GM04503 (cell line): ENCODE results near the gene PICK1.
"Not testable (repeated sequence)": the region's sequence is repeated elsewhere in the genome, so short reads cannot be mapped to it uniquely, and the experiment has no call there.

Source experiments
- DNase-seq: peaks from one replicate; pipeline ENCODE4 v3.0.0-alpha.2; 2012; ENCODE audit warnings: low read depth

PICK1 gene

GRCh38 chr22:38075105-38075825 lies 18.1 kb downstream of the PICK1 start:
- DNase-seq = no peak

- no peak for DNase-seq
Observed at GRCh38 chr22:38075961-38076360, 18.8 kb downstream of the PICK1 start.

GRCh38 chr22:38077096-38077495 lies 19.9 kb downstream of the PICK1 start:
- DNase-seq = no peak

- DNase-seq = no peak
Observed at GRCh38 chr22:38077595-38077994, 20.4 kb downstream of the PICK1 start.

GRCh38 chr22:38078046-38078840 lies 21.0 kb downstream of the PICK1 start:
- no peak for DNase-seq

- DNase-seq = not testable (repeated sequence)
Observed at GRCh38 chr22:38079208-38079607, 22.0 kb downstream of the PICK1 start.

- DNase-seq = no peak
Observed at GRCh38 chr22:38079804-38080203, 22.6 kb downstream of the PICK1 start.

DNA sequence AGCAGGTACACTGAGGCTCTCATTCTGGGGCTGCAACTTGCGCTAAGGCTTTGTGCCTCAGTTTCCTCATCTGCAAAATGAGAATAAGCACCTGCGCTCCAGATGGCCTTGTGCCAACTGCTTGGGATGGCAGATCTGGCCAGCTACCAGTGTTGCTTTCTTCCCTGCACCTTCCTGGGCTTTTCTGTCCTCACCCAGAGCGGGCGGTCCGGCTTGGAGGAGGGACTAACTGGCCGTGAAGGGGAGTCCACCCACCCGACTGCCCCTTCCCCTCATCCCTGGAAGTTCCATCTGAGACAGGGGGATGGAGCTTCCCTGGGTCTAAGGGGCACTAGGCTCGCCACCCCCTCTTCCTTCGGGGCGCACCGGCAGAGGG lies 23.3 kb downstream of the PICK1 start:
- no peak for DNase-seq

DNA sequence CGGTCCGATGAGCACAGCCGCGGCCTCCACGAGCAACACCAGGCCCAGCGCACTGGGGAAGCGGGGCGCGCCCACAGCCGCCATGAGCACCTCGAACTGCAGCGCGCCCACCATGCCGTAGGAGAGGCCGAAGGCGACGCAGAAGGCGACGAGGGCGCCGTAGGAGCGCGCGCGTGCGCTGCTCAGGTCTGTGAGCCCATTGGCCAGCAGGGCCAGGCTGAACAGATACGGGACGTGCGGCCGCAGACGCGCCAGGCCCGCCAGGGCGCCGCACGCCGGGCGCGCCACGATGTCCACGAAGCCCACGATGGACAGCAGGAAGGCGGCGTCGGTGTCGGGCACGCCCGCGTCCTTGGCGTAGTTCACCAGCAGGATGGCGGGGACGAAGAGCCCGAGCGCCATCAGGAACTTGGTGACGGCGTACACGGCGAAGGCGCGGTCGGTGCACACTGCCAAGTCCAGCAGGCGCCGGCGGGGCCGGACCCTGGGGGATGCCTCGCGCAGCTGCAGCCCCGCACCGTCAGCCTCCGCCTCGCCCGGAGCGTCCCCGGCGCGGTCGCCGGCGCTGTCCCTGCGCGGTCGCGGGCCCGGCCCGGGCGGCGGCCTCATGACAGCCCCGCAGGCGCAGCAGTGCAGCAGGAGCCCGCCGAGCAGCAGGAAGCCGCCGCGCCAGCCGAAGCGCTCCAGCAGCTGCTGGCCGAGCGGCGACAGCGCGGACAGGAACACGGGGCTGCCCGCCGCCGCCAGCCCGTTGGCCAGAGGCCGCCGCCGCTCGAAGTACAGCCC lies 23.8 kb downstream of the PICK1 start:
- no peak for DNase-seq

- no peak for DNase-seq
Observed at GRCh38 chr22:38081636-38081940, 24.4 kb downstream of the PICK1 start.

- no peak for DNase-seq
Observed at GRCh38 chr22:38081941-38082828, 25.0 kb downstream of the PICK1 start.

- no peak for DNase-seq
Observed at GRCh38 chr22:38082986-38083710, 25.9 kb downstream of the PICK1 start.

- DNase-seq = no peak
Observed at GRCh38 chr22:38083931-38084631, 26.9 kb downstream of the PICK1 start, which contains the start of gene SLC16A8. SLC16A8 (minus strand) TSS chr22:38084184; CDS start chr22:38082873, 1,311 bp downstream.

GRCh38 chr22:38085056-38085455 lies 27.9 kb downstream of the PICK1 start:
- DNase-seq = no peak

GRCh38 chr22:38085501-38085900 lies 28.3 kb downstream of the PICK1 start:
- DNase-seq = no peak

- no peak for DNase-seq
Observed at GRCh38 chr22:38086001-38086845, 29.0 kb downstream of the PICK1 start.

DNA sequence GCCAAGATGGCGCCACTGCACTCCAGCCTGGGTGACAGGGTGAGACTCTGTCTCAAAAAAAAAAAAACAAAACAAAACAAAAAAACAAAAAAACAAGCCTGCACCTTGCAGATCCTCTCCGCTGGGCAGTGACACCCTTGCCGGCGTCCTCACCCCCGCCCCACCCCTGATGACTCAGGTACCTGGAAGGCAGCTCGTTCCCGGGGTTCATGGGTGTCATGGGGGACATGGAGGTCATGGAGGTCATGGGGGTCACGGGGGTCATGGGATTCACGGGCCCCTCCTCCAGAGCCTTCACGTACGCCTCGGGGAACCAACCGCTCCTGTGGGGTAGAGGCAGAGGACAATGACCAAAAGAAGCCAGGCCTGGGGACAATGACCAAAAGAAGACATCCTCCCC lies 29.7 kb downstream of the PICK1 start:
- no peak for DNase-seq

GRCh38 chr22:38087855-38088254 lies 30.7 kb downstream of the PICK1 start:
- DNase-seq = no peak

DNA sequence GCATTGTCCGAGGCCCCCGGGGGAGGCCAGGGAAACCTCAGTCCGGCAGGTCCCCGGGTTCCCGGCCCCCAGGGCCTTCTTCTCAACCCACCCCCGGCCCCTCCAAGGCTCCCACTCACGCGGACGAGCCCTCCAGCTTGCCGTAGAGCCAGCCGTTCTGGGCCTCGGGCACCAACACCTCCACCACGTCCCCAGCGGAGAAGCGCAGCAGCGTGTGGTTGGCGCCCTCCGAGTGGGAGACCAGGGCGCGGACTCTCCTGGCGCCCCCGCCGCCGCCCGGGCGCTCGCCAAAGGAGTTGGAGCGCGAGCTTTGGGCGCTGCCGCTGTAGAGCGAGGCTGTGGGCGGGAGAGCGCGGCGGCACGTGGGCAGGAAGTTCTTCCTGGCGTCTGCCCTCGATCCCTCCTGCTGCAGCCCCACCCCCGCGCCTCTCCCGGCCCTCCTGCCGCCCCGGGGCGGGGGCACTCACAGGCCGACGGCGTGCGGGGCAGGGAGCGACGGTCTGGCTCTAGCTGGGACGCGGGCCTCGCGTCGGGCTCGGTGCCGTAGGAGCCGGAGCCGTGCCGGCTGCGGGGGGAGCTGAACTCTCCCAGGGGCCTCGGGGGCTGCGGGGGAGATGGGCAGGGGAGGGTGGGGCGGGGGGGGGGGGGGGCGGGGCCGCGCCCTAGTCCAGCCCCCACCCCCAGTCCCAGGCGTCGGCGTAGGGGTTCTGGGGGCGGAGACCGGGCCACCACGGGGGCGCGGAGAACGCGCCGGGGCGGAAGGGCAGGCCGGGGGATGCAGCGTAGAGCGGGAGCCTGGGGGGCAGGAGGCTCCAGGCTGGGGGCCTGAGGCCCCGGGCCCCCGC lies 31.6 kb downstream of the PICK1 start:
- DNase-seq = no peak
